Duodenal mucosa (tissue), 2 donors: ENCODE data around the gene GRIN3B.

Experiments
- H3K27ac ChIP-seq: one replicate; pipeline ENCODE4 v1.7.0; 2013; ENCODE audit warnings: low read depth, low read length
- H3K27me3 ChIP-seq, 2 donors: one replicate each; pipeline ENCODE4 v1.7.0; 2013; ENCODE audit warnings: low read length in 2 of 2, control low read depth in 1 of 2; ENCODE audit not compliant: insufficient read depth in 2 of 2, control insufficient read depth in 1 of 2
- H3K36me3 ChIP-seq, 2 donors: one replicate each; pipeline ENCODE4 v1.7.0; 2013; ENCODE audit warnings: low read length in 2 of 2, control low read depth in 1 of 2; ENCODE audit not compliant: insufficient read depth in 2 of 2, control insufficient read depth in 1 of 2
- H3K4me1 ChIP-seq, 2 donors: one replicate each; pipeline ENCODE4 v1.7.0; 2013; ENCODE audit warnings: low read length in 2 of 2, control low read depth in 1 of 2; ENCODE audit not compliant: insufficient read depth in 2 of 2, control insufficient read depth in 1 of 2
- H3K4me3 ChIP-seq, 2 donors: one replicate each; pipeline ENCODE4 v1.7.0; 2013; ENCODE audit warnings: low read length in 2 of 2, low read depth in 1 of 2
- H3K9ac ChIP-seq, 2 donors: one replicate each; pipeline ENCODE4 v1.7.0; 2013; ENCODE audit warnings: low read length in 2 of 2, low read depth in 1 of 2
- H3K9me3 ChIP-seq, 2 donors: one replicate each; pipeline ENCODE4 v1.7.0; 2013; ENCODE audit warnings: low read length in 2 of 2, control low read depth in 1 of 2; ENCODE audit not compliant: control insufficient read depth in 1 of 2

The GRIN3B gene

DNA sequence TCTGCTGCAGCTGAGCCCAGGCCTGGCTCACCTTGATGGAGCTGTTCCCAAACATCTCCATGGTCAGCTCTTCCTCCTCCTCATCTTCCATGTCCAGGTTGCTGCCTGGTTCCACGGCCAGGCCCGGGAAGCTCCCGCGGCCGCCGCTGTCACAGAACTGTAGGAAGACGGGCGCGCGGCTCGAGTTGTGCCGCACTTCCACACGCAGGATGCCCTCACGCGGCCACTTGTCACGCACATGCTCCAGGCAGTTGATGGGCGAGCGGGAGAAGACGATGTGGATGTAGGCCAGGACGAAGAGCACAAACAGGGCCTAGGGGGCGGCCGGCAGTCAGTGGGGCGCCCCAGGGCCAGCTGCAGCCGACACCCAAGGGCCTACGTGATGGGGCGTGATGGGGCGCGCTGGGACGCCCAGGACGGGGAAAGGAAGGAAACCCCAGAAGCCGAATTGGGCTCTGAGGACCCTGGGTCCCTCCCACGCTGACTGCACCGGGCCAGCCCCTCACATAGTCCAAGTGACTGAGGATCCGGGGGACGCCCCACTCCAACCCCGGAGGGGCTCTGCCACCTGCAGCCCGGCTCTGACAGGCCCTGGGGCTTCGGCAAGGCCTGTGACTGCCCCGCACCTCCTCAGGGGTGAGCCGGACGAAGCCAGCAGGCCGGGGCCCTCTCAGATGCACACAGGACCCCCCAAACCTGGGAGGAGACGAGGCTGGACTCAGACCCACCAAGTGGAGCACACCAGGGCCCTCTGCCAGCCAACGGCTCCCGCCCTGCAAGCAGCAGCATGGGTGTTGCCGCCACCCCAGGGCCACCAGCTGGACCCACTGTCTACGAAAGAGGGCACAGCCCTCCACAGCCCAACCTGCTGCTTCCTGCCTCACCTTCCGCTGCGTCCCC is 14.2 kb downstream of the GRIN3B start:
- Histone ChIP-seq H3K4me3 (no peak overlapping the region), H3K27me3 (no peaks in the 10 kb centered on the region), H3K9me3 (no peaks in the 10 kb centered on the region), H3K36me3 (peaks cover 3 to 39% of the 10 kb centered on the region in 2 donors), H3K4me1 (peaks cover 33 to 37% of the 10 kb centered on the region in 2 donors), H3K9ac (no peak overlapping the region), H3K27ac (no peak overlapping the region)

DNA sequence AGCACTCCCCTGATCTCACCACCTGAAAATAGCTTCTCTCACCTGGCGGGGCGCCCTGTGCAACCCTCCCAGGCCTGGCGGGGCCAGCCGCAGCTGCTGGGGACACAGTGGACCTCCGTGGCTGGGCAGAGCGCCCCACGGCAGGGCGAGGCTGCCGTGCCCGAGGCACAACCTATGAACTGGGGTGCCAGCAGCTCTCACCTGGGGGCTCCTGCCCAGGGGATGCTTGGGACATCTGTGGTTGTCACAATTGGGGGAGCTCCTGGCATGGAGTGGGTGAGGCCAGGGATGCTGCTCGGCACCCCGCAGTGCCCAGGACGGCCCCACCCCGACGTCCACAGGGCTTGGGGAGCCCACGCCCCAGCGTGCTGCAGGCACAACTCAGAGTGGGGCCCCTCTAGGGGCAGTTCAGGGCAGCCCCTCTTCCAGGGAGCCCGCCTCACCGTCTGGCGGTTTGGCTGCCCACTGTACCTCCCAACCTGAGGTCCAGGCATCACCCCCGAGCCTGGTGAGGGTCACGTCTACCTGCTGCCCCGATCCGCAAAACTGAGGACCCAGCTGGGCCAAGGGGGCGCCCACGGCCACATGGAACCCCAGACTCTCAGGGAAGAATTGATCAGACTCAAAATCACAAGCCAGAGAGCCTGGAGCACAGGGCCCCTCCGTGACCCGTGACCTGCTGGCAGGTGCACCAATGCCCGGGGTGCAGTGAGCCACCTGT is 15.0 kb downstream of the GRIN3B start:
- Histone ChIP-seq H3K27me3 (no peaks in the 10 kb centered on the region), H3K4me3 (no peak overlapping the region), H3K4me1 (peaks cover 41 to 45% of the 10 kb centered on the region in 2 donors), H3K9ac (no peak overlapping the region), H3K36me3 (peaks cover 3 to 31% of the 10 kb centered on the region in 2 donors), H3K9me3 (no peaks in the 10 kb centered on the region), H3K27ac (no peak overlapping the region)

GRCh38 chr19:1015782-1016646 is 15.8 kb downstream of the GRIN3B start:
- peak overlapping the region in 1 of 2 donors; percentile 19 for H3K9ac ChIP-seq
- H3K36me3 ChIP-seq = peaks cover 3 to 27% of the 10 kb centered on the region in 2 donors
- peaks cover 41 to 48% of the 10 kb centered on the region in 2 donors for H3K4me1 ChIP-seq
- H3K27me3 ChIP-seq = no peaks in the 10 kb centered on the region
- no peaks in the 10 kb centered on the region for H3K9me3 ChIP-seq
- no peak overlapping the region for H3K27ac ChIP-seq
- no peak overlapping the region for H3K4me3 ChIP-seq

GRCh38 chr19:1016647-1017114 is 16.5 kb downstream of the GRIN3B start:
- Histone ChIP-seq H3K9me3 (no peaks in the 10 kb centered on the region), H3K4me3 (peak overlapping the region in 1 of 2 donors; percentile 40), H3K4me1 (peaks cover 41 to 48% of the 10 kb centered on the region in 2 donors), H3K9ac (peak overlapping the region in 1 of 2 donors; percentile 19), H3K27ac (no peak overlapping the region), H3K36me3 (peaks cover 3 to 24% of the 10 kb centered on the region in 2 donors), H3K27me3 (no peaks in the 10 kb centered on the region)

GRCh38 chr19:1017115-1017905 is 17.1 kb downstream of the GRIN3B start:
- Histone ChIP-seq H3K9me3 (no peaks in the 10 kb centered on the region), H3K4me1 (peaks cover 41 to 48% of the 10 kb centered on the region in 2 donors), H3K9ac (peak overlapping the region in 1 of 2 donors; percentile 54), H3K27me3 (no peaks in the 10 kb centered on the region), H3K4me3 (peak overlapping the region; percentile 29 to 40), H3K36me3 (peaks cover 2 to 18% of the 10 kb centered on the region in 2 donors), H3K27ac (no peak overlapping the region)

DNA sequence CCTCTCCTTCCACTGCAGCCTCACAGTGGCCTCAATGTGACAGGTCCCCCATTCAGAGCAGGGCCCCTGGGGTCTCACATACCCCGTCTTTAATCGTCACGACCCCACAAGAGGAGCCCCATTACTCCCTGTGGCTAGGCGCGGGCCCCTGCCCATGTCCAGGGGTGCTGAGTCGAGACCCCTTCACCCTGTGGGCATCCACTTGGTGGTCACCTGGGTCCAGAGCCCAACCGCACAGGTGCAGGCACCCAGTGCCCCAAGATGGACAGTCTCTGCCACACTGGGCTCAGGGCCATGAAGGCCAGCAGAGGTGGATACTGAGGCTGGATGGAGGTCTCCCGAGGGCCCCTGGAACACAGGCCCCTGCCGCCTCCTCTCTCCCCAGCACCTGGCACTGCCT is 17.7 kb downstream of the GRIN3B start:
- peak overlapping the region in 1 of 2 donors; percentile 54 for H3K9ac ChIP-seq

GRCh38 chr19:1018393-1018792 is 18.2 kb downstream of the GRIN3B start:
- Histone ChIP-seq H3K9ac (peak overlapping the region in 1 of 2 donors; percentile 54), H3K36me3 (peaks cover 0 to 9% of the 10 kb centered on the region in 2 donors), H3K4me3 (no peak overlapping the region), H3K9me3 (no peaks in the 10 kb centered on the region), H3K27me3 (no peaks in the 10 kb centered on the region), H3K27ac (no peak overlapping the region), H3K4me1 (peaks cover 41 to 48% of the 10 kb centered on the region in 2 donors)

More for the DNA sequence above, 17.7 kb downstream of the GRIN3B start:
- Histone ChIP-seq H3K9me3 (no peaks in the 10 kb centered on the region), H3K36me3 (peaks cover 0 to 13% of the 10 kb centered on the region in 2 donors), H3K4me1 (peaks cover 41 to 48% of the 10 kb centered on the region in 2 donors), H3K27me3 (no peaks in the 10 kb centered on the region), H3K27ac (no peak overlapping the region), H3K4me3 (peak overlapping the region in 1 of 2 donors; percentile 21)

DNA sequence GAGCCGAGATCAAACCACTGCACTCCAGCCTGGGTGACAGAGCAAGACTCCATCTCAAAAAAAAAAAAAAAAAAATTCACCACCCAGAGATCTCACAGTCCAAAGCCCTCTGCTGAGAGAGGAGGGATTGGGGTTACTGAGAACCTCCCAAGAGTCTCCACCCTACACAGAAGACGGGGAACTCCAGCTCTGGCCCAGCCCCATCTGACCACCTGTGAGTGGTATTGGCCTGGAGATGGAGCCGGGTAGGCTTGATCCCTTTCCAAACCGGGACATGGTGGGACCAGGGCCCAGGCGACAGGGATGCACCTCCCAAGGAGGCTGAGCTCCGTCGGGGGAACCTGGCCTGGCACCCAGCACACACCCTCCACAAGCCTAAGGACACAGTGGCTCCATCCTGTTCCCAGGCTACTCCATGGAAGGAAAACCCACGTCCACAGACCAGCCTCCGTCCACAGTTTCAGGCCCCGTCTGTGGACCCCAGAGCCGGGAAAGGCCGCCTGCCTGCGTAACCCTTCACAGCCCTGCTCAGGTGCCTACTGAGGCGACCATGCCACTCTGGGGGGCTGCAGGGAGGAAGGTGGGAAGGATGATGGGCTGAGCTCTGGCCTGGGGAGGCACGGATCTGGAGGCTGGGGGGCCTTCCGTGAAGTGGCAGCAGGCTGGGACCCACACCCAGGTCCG is 18.9 kb downstream of the GRIN3B start:
- peak overlapping the region; percentile 85 to 91 for H3K9ac ChIP-seq
- H3K36me3 ChIP-seq = peaks cover 0 to 3% of the 10 kb centered on the region in 2 donors
- no peak overlapping the region for H3K27ac ChIP-seq
- H3K27me3 ChIP-seq = no peaks in the 10 kb centered on the region
- no peaks in the 10 kb centered on the region for H3K9me3 ChIP-seq
- peaks cover 41 to 48% of the 10 kb centered on the region in 2 donors for H3K4me1 ChIP-seq
- H3K4me3 ChIP-seq = peak overlapping the region; percentile 85 to 94
